DND-41 (cell line): ENCODE measurements around the gene ADAMTS1.

Experiments used
- CTCF ChIP-seq: IDR thresholded peaks from 2 replicates; pipeline ENCODE4 v1.5.1; 2012; ENCODE audit warnings: borderline replicate concordance, low read length, moderate library complexity, mild to moderate bottlenecking; ENCODE audit not compliant: poor library complexity, severe bottlenecking; ENCODE audit errors: extremely low read depth
- EZH2 ChIP-seq: IDR thresholded peaks from 3 replicates; pipeline ENCODE4 v1.6.1; 2012; ENCODE audit warnings: borderline replicate concordance, low read depth, mild to moderate bottlenecking, moderate library complexity, low read length, inconsistent platforms; ENCODE audit not compliant: severe bottlenecking

- no peak for TF ChIP-seq CTCF
- no peak for TF ChIP-seq EZH2
Observed at GRCh38 chr21:26843933-26844257, 1.3 kb downstream of the ADAMTS1 start.
